GM19324 (cell line): ENCODE data around the gene PKN1.

ENCODE experiments used
- ATAC-seq: cut with Tn5 transposase; IDR thresholded peaks from one replicate; pipeline ENCODE4 v1.9.1; 2021; ENCODE audit warnings: mild to moderate bottlenecking, moderate library complexity; ENCODE audit not compliant: unreplicated experiment, low FRiP score

PKN1 gene

DNA sequence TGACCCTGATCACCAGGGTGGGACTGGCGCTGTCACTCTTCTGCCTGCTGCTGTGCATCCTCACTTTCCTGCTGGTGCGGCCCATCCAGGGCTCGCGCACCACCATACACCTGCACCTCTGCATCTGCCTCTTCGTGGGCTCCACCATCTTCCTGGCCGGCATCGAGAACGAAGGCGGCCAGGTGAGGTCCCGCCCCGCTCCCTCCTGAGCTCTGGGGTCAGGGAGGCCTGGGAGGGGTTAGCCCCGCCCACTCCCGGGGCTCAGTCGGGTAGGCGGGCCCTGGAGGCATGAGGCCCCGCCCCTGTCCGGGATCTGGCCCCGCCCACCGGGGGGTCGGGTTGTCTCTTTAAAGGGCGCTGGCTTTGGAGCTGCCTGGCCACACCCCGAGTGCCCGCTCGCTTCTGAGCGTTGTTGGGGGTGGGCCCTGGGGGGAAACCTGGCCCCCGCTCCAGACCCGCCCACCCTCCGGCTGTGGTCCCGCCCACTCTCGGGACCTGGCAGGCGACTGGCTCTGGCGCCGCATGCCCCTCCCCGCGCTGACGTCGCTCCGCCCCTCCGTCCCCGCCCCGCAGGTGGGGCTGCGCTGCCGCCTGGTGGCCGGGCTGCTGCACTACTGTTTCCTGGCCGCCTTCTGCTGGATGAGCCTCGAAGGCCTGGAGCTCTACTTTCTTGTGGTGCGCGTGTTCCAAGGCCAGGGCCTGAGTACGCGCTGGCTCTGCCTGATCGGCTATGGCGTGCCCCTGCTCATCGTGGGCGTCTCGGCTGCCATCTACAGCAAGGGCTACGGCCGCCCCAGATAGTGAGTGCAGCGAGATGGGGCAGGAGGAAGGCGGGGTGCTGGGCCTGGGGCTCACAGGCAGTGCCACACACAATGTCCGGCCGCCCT lies 27.1 kb upstream of the PKN1 start:
- peak; percentile 64 for ATAC-seq

- ATAC-seq: no peak
These were observed 26.3 kb upstream of the PKN1 start for GRCh38 chr19:14406645-14407401.

- no peak for ATAC-seq
These were observed 25.3 kb upstream of the PKN1 start for GRCh38 chr19:14407605-14408484.

GRCh38 chr19:14408491-14409145 lies 24.5 kb upstream of the PKN1 start:
- ATAC-seq: no peak

DNA sequence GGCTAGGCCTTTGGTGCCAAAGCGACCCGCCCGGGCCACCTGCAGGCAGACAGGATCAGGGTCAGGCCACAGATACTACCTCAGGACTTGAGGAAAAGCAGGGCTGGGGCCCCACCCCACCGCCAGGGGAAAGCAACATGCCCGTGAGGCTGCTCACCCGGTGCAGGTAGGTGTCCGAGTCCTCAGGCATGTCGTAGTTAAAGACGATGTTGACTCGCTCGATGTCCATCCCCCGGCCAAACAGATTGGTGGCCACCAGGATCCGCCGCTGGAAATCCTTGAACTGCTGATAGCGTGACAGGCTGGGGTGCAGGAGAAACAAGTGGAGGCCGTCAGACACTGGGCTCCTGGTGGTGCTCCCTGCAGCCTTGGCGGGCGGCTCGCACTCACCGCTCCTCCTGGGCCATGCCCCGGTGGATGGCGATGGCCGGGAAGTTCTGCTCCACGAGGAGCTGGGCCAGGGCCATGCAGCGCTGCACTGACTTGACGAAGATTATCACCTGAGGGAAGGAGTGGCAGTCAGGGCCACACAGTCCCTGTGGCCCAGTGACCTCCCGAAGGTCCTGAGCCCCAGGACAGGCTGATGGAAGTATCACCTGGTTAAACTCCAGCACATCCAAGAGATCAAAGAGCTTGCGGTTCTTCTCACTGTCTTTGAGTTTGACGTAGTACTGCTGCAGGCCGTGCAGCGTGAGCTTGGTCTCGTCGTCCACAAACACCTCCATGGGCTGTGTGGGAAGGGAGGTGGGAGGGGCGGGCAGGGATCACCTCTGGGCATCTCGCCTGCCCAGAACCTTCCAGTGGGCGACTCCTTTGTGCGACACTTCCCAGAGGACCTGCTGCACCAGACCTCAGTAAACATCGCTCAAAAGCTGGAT lies 23.7 kb upstream of the PKN1 start:
- ATAC-seq: no peak

DNA sequence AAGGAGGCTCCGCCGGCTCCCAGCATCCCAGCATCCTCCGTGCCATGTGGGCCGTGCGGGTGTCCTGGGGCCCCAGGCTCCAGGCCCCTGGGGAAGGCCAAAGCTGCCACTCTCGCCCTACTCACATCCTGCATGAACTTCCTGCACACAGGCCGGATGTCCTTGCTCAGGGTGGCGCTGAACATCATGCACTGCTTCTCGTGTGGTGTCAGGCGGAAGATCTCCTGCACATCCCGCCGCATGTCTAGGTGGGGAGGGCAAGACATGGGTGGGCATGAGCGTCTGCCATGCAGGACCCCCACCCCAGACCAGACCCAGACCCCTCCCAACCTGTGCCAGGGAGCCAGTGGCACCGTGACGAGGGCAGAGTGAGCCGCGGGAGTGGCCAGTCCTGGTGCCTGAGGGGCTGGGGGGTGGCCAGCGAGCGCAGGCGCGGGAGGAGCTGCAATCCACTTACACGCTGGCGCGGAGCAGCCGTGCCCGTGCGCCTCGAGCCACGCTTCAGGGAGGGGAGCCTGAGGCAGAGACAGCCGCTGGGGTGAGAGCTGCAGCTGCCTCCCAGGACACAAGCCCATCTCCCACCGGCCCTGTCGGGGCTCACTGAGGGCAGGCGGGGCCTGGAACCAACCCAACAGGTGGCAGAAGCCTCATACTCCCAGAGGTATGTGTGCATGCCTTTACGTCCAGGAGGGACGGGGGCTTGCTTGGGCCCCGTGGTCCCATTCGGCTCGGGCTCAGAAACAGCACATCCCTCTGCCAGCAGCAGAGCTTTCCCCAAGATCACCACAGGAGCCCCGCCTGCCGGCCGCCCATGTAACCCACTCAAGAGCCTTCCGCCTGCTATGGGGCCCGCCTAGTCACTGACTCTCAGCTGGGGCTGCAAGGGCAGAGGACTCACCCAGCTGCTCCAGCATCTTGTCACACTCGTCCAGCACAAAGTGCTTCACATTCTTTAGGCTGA lies 22.7 kb upstream of the PKN1 start:
- ATAC-seq: no peak

DNA sequence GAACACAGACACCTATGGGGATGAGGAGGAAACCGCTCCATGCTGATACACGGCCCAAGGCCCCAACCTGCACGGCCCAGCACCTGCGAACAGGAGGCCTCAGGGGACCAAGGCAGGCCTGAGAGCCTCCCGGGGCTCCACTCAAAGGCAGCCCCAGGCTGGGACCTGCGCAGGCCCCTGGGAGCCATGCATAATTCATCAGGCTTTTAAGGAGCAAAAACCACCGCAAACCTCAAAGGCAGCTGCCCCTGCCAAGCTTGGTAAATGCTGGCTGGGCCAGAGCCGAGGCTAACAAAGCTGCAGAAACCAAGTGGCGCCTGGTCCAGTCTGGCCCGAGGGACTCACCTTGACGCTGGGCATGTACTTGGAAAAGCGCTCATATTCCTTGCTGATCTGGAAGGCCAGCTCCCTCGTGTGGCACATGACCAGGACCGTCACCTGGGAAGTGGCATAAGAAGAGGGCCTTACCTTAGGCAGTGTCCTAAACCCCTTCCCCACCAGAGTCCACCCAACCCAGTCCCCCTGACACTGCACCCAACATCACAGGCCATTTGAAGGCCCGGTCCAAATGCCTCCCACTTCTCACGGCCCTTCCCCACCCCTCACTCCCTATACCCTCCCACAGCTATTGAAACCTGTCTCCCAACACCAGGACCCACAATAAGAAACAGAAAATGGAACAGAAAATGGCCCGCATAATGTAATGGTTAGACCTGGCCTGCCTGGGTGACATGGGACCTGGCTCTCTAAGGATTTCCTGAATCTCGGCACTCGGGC lies 21.8 kb upstream of the PKN1 start:
- no peak for ATAC-seq

- ATAC-seq: no peak
These were observed 21.2 kb upstream of the PKN1 start for GRCh38 chr19:14411938-14412245.

GRCh38 chr19:14412324-14412995 lies 20.6 kb upstream of the PKN1 start:
- no peak for ATAC-seq

DNA sequence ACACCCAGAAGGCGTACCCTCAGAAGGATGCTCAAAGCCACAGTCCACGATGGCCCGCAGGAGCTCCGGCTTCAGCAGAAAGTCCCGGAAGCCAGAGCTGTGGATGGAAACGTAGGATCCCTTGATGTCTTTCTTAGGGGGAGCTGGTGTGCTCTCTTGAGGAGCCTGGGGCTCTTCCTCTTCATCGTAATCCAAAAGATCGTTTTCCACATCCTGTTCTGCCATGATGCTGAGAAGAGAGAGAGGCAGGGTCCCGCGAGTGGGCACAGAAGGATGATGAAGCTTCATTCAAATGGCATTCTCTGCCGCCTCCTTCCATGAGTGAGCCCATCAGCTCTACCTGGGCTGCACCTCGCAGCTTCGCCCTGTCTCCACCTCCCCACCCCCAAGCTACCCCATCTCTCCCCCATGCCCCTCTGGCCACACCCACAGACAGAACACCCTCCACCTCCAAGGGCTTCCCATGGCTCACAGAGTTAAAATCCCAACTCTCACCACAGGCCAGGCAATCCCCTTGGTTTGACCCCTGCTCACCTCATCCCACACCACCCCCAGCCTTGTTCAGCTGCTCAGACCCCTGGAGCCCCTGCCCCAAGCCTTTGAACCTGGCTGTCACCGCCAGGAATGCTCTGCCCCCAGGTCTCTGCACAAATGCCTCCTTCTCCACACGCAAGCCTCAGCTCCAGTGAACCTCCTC lies 20.0 kb upstream of the PKN1 start:
- ATAC-seq: no peak

DNA sequence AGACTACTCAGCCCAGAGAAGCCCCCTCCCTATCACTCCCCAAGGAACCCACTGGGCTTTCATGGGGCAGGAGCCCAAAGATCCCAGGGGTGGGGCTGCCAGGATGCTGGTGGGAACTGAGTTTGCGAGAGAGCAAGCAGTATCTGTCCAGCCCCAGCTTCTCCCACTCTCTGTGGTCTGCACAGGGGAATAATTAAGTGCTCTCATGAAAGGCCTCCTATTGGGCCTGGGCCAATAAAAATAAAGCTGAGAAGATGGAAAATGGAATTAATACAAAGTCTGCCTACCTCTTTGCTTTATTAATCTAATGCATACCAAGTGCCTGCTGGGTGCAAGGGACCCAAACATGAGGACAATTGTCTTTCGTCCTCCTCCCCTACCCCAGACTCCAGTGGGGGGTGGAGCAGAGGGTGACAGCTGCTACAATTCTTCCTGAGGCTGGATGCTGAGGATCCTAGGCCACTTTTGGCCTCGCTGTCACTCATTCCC lies 19.4 kb upstream of the PKN1 start:
- ATAC-seq: no peak

- ATAC-seq: no peak
These were observed 18.0 kb upstream of the PKN1 start for GRCh38 chr19:14414926-14415690.

- ATAC-seq: no peak
These were observed 16.3 kb upstream of the PKN1 start for GRCh38 chr19:14416817-14417231.

DNA sequence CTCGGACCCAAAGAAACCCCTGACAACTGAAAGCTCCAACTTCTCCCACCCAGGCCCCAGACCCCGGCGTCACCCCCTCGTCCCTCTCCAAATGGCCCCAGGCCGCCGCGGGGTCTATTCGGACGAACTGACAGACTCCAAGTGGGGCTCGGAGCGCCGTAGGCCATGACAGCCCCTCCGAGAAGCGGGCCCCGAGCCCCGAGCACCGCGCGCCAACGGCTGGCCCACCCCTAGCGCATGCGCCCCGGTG lies 14.3 kb upstream of the PKN1 start:
- ATAC-seq: no peak

DNA sequence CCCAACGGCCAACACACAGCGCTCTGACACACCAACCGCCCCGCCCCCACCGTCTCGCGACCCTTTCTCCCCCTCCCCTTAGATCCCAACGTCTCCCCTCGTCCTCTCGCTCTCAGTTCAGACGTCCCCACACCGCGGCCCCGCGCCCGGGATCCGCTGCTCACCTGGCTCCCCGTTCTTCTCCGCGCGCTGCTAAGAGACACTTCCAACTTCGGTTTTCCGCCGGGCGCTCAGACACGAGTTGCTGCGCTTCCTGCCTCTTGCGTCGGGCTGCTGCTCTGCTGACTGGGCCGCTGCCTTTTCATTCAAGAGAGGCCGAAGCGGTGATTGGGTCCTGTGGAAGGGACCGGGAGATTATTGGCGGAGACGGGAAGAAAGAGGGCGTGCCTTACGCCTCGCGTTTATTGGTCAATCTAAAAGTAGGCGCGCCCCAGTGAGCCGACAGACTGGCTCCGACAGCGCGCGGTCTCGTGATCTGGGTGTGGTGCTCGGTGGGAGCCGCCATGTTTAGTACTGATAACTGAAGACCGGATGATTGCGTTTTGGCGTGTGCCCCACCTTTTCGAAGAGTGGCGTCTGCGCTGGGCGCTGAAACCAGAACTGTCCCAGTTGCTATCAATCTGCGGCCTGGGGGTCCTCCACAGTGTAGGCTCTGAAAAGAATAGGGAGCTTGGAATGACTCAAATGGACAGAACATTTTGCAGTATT lies 13.8 kb upstream of the PKN1 start, which contains the start of gene DDX39A:
Gene DDX39A (minus strand): TSS at position 236 of the 708 bp plus-strand sequence. CDS start 6,121 bp downstream, outside the sequence.
- peak; percentile 90 for ATAC-seq
